NCI-H446 treated with DMSO at 0.1 percent for 48 hours (cell line): ENCODE data around the gene TBX4.
"Not testable (repeated sequence)": the region's sequence is repeated elsewhere in the genome, so short reads cannot be mapped to it uniquely, and the experiment has no call there.

ENCODE experiments used
- DNase-seq: peaks from one replicate; lab custom pipeline; 2025; lab: John Stamatoyannopoulos, UW

Gene TBX4

DNA sequence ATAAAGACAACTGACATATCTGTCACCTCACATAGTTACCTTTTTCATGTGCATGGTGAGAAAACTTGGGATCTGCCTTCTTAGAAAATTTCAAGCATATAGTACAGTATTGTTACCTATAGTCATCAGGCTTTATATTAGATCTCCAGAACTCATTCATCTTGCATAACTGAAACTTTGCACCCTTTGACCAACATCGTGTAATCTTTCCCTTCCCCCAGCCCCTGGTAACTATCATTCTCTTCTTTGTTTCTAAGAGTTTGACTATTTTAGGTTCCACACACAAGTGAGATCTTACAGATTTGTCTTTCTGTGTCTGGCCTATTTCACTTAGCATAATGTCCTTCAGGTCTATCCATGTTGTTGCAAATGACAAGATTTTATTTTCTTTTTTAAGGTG is 22.9 kb upstream of the TBX4 start:
- no peak for DNase-seq

DNA sequence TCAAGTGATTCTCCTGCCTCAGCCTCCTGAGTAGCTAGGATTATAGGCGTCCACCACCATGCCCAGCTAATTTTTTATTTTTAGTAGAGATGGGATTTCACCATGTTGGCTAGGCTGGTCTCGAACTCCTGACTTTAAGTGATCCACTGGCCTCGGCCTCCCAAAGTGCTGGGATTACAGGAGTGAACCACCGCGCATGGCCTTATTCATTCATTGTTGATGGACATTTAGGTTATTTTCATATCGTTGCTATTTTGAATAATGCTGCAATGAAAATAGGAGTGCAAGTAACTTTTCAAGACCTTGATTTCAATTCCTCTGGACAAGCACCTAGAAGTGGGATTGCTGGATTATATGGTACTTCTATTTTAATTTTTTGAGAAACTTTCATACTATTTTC is 22.4 kb upstream of the TBX4 start:
- DNase-seq = not testable (repeated sequence)

DNA sequence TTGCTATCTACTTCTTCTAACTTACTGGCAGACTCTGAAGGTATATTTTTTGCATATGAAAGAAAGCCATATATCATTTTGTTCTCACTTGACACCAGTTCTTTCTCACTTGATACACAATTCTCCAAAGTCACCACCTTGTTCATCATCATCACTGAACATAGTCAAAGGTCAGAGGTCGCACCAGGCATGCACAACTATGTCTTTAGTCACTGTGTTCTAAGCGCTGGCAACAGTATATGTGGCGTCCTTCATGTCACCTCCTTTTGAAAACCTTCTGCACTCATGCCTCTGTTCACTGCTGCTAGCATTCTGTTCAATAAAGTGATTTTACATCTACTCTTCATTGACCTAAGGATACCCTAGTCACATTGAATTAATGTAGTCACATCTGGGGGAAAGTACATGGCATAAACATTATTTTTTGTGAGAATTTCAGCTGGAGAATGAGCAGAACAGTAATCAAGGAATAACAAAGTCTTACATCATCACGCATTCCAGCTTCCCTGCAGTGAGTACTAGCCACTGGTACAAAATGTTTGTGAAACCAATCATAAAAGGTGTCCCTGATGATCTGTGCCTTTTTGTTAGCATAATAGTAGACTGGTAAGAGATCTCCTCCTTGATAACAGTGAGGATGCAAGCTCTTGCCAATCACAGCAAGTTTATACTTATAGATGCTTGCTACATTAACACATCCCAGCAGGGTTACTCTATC is 20.5 kb upstream of the TBX4 start:
- no peak for DNase-seq

- no peak for DNase-seq
Observed at GRCh38 chr17:61436273-61436672, 15.9 kb upstream of the TBX4 start.

DNA sequence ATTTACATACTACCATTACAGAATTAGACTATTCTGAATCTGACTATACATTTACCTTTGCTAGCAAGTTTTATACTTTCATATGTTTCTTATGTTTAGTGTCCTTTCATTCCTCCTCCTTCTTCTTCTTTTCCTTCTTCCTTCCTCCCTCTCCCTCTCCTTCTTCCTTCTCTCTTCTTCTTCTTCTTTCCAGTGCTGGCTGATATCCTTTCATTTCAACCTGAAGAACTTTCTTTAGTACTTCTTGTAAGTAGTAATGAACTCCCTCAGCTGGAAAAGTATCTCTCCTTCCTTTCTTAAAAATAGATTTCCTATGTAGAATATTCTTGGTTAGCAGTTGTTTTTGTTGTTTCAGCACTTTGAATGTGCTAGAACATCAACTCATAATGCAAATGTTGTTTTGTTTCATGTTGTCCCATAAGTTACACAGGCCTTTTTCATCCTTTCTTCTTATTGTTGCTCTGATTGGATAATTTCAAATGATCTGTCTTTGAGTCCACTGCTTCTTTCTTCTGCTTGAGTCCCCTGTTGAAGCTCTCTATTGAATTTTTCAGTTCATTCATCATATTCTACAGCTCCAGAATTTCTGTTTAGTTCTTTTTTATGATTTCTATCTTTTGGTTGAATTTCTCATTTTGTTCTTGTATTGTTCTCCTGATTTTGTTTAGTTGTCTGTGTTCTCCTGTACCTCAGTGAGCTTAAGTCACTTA is 15.1 kb upstream of the TBX4 start:
- no peak for DNase-seq

- no peak for DNase-seq
Observed at GRCh38 chr17:61440697-61441096, 11.5 kb upstream of the TBX4 start.

DNA sequence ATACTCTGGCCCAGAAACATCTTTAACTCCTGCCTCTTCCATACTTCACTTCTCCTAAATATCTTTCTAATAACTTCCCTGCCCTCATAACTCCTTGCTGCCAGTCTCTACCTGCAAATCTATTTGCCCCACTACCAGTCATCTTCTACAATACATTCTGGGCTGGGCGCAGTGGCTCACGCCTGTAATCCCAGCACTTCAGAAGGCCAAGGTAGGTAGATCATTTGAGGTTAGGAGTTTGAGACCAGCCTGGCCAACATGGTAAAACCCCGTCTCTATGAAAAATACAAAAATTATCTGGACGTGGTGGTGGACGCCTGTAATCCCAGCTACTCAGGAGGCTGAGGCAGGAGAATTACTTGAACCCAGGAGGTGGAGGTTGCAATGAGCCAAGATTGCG is 10.7 kb upstream of the TBX4 start:
- not testable (repeated sequence) for DNase-seq

DNA sequence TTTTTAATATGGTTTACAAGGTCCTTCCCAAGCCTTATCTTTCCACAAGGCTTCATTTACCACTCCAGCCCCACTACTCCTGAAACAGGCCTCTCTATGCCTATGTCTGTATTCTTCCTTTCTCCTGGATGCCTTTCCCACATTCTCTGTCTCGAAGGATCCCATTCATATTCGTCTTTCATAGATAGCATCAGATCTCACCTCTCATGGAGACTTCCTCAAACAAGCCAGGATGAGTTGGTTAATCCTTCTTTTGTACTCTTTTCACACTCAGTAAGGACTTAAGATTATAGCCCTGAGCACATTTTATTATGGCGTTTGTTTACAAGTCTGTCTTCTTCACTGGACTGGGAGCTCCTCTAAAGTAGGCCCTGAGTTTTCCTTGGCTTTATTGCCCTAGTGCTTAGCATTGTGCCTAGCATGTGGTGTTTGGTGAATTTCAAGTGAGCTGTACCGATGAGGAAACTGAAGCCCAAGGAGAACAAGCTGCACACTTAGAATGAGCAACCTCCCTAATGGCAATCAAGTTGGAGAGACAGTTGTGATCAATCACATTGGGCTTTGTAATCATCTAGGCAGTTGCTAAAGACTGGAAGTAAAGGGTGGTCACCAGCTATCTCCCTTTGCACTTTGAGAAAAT is 10.0 kb upstream of the TBX4 start:
- no peak for DNase-seq

DNA sequence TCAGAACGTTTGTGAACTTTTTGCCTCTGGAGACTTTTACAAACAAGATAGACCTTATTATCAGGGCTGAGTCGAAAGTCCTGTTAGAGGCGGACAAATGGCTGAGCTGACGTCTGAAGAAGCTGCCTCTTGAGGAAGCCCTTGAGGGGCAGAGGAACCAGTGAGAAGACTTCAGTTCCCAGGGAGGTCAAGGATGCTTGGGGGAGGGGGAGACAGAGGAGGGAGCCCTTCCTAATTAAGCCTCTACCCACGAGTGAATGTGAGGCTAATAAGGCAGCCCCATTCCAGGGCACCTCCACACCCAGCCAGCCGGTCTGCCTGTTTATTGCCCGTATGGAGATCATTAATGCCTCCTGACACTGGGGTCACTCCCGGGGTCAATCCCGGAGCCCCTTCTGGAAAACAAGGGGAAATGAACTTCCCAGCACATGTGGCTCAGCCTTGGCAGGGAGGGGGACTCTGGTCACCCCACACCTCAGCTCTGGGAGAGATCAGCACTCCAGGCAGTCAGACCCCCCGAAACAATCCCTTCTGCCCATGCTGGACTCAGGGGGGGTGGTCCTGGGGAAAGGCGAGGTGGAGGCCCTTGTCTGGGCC is 9.2 kb upstream of the TBX4 start:
- DNase-seq = no peak

DNA sequence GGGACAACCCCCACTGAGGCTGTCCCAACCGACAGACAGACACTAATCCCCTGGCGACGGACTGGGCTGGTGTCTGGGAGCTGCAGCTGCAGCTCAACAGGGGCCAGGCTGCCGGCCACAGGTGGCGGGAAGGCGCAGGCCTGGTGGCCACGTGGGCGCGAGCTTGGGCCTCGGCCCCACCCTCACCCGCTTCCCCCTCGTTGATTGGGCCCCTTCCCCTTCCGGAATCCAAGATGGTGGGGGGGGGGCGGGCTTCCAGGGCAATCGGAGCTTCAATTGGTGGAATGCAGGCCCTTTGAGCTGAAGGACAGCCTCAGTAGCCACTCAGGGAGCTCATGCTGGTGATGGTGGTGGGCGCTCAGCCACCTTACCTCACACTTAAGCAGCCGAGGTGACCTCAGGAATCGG is 8.7 kb upstream of the TBX4 start:
- DNase-seq = no peak

- no peak for DNase-seq
Observed at GRCh38 chr17:61444075-61444474, 8.1 kb upstream of the TBX4 start.

GRCh38 chr17:61444831-61445230 is 7.4 kb upstream of the TBX4 start:
- no peak for DNase-seq

- no peak for DNase-seq
Observed at GRCh38 chr17:61447358-61447757, 4.9 kb upstream of the TBX4 start.

- DNase-seq = no peak
Observed at GRCh38 chr17:61448042-61448441, 4.2 kb upstream of the TBX4 start.

DNA sequence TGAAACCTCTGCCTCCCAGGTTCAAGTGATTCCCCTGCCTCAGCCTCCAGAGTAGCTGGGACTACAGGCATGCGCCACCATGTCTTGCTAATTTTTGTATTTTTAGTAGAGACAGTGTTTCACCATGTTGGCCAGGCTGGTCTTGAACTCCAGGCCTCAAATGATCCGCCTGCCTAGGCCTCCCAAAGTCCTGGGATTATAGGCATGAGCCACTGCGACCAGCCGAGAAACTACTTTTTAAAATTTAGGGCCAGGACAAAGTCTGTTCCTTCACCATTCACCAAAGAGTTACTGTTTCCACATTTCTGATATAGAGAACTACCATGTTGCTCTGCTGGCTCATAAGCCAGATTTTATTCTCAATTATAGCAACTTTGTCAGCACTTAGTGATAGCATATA is 3.1 kb upstream of the TBX4 start:
- not testable (repeated sequence) for DNase-seq

GRCh38 chr17:61449707-61450640 is 2.2 kb upstream of the TBX4 start:
- no peak for DNase-seq

GRCh38 chr17:61450641-61451537 is 1.3 kb upstream of the TBX4 start:
- DNase-seq = no peak

DNA sequence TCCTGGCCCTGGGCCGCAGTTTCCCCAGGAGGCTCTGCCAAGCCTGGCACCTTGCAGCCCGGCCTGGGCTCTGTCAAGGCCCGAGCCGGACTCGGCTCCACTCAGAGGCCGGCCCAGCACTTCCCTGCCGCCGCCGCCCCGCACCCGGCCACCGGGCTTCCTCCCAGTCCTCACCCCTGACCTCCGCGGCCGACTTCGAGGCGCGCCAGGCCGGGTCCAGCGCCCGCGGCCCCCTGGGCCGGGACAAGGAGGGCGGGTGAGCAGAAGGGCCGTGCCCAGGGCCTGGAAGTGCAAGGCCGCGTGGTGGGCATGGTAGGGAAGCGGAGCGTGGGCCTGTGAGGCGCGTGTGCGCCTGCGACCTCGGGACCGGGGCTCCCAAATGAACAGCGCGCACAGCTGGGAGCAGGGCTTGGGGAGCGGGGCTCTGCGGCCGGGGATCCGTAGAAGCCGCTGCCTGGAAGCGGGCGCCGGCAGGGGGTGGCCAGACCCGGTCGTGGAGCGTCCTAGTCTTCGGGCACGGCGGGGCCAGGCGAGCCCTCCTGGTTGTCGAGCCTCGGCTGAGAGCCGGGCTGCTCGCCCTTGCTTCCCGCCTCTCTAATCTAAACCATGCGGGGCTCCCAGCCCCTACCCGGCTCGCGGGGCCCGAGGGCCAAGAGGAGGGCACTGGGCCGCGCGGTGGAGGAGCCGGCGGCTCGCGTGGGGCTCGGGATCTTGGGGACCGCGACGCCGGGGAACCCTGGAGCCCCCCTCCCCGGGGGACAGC is 503 bp upstream of the TBX4 start:
- DNase-seq = no peak

- no peak for DNase-seq
Observed at GRCh38 chr17:61453566-61454380, 1.6 kb downstream of the TBX4 start.
